ENCODE results near the gene TIAM1.

Gene TIAM1

DNA sequence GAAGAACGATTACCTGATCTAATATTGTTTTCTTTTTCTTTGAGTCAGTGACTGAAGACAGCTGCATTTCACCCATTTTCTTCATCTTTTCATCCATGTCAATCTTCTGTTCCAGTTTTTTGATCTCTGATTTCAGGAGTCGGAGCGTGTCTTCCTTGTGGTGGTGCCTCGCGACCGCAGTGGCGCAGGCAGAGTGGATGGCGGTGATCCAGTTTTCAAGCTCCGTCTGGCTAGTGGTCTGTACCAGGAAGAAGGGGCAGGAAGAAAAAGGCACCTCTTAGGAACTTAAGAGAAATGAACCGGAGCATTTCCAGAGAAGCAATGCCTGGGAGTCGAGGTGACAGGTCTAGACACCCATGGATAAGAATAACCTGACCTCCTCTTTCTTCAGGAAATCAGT is 118.3 kb downstream of the TIAM1 start:
- no peak for DNase-seq

GRCh38 chr21:31222142-31222541 is 121.9 kb downstream of the TIAM1 start:
- no peak overlapping the region for H3K27ac ChIP-seq (ENCODE audit: low read length)

More for the DNA sequence above, 118.3 kb downstream of the TIAM1 start:
- Histone ChIP-seq H3K27me3 (ENCODE audit: insufficient read depth, low read length, poor library complexity) (no peaks in the 10 kb centered on the region), H4K20me1 (ENCODE audit: insufficient read depth, low read length) (no peaks in the 10 kb centered on the region), H3K4me3 (ENCODE audit: low read depth in 1 of 2, low read length in 2 of 2) (no peak overlapping the region), H3K9ac (ENCODE audit: low read depth, low read length) (no peak overlapping the region), H3K36me3 (ENCODE audit: insufficient read depth, low read length) (peaks cover 5% of the 10 kb centered on the region; the same call in 1 of the 2 replicates), H3K27ac (ENCODE audit: low read length) (no peak overlapping the region), H3K4me2 (ENCODE audit: insufficient read depth, low read length) (no peak overlapping the region), H3K79me2 (ENCODE audit: insufficient read depth, low read length) (no peaks in the 10 kb centered on the region), H2AFZ (ENCODE audit: low read depth, low read length) (no peak overlapping the region), H3K4me1 (ENCODE audit: insufficient read depth, low read length) (no peaks in the 10 kb centered on the region), H3K9me3 (ENCODE audit: insufficient read depth, low read length, severe bottlenecking) (no peaks in the 10 kb centered on the region)
- no peak for ATAC-seq (ENCODE audit: insufficient read depth, low read depth)
- TF ChIP-seq CTCF (IDR thresholded peaks at IDR 0.05; ENCODE audit: borderline replicate concordance, extremely low read depth, low read length, poor library complexity, severe bottlenecking): no peak
- TF ChIP-seq EZH2 (IDR thresholded peaks at IDR 0.05; ENCODE audit: borderline replicate concordance, low read depth, low read length, severe bottlenecking): no peak

GRCh38 chr21:31221043-31221442 is 123.0 kb downstream of the TIAM1 start:
- no peak overlapping the region for H3K27ac ChIP-seq (ENCODE audit: low read length)
- no peak for DNase-seq
- H3K9me3 ChIP-seq (ENCODE audit: insufficient read depth, low read length, severe bottlenecking): no peaks in the 10 kb centered on the region
- H3K9ac ChIP-seq (ENCODE audit: low read depth, low read length): no peak overlapping the region
- H3K4me1 ChIP-seq (ENCODE audit: insufficient read depth, low read length): no peaks in the 10 kb centered on the region
- no peaks in the 10 kb centered on the region for H4K20me1 ChIP-seq (ENCODE audit: insufficient read depth, low read length)
- no peak for ATAC-seq (ENCODE audit: insufficient read depth, low read depth)
- H3K27me3 ChIP-seq (ENCODE audit: insufficient read depth, low read length, poor library complexity): no peaks in the 10 kb centered on the region
- H3K4me3 ChIP-seq (ENCODE audit: low read depth in 1 of 2, low read length in 2 of 2): no peak overlapping the region
- peaks cover 8% of the 10 kb centered on the region; the same call in 1 of the 2 replicates for H3K36me3 ChIP-seq (ENCODE audit: insufficient read depth, low read length)
- no peak overlapping the region for H2AFZ ChIP-seq (ENCODE audit: low read depth, low read length)
- no peak for TF ChIP-seq EZH2 (IDR thresholded peaks at IDR 0.05; ENCODE audit: borderline replicate concordance, low read depth, low read length, severe bottlenecking)
- TF ChIP-seq CTCF (IDR thresholded peaks at IDR 0.05; ENCODE audit: borderline replicate concordance, extremely low read depth, low read length, poor library complexity, severe bottlenecking): no peak
- H3K79me2 ChIP-seq (ENCODE audit: insufficient read depth, low read length): no peaks in the 10 kb centered on the region
- no peak overlapping the region for H3K4me2 ChIP-seq (ENCODE audit: insufficient read depth, low read length)

More at GRCh38 chr21:31222142-31222541, 121.9 kb downstream of the TIAM1 start:
- TF ChIP-seq CTCF (IDR thresholded peaks at IDR 0.05; ENCODE audit: borderline replicate concordance, extremely low read depth, low read length, poor library complexity, severe bottlenecking) (no peak), EZH2 (IDR thresholded peaks at IDR 0.05; ENCODE audit: borderline replicate concordance, low read depth, low read length, severe bottlenecking) (no peak)
- H2AFZ ChIP-seq (ENCODE audit: low read depth, low read length): no peak overlapping the region
- peaks cover 7% of the 10 kb centered on the region; the same call in 1 of the 2 replicates for H3K36me3 ChIP-seq (ENCODE audit: insufficient read depth, low read length)
- H3K79me2 ChIP-seq (ENCODE audit: insufficient read depth, low read length): no peaks in the 10 kb centered on the region
- no peaks in the 10 kb centered on the region for H3K27me3 ChIP-seq (ENCODE audit: insufficient read depth, low read length, poor library complexity)
- H3K4me2 ChIP-seq (ENCODE audit: insufficient read depth, low read length): no peak overlapping the region
- no peaks in the 10 kb centered on the region for H3K9me3 ChIP-seq (ENCODE audit: insufficient read depth, low read length, severe bottlenecking)
- ATAC-seq (ENCODE audit: insufficient read depth, low read depth): no peak
- no peaks in the 10 kb centered on the region for H4K20me1 ChIP-seq (ENCODE audit: insufficient read depth, low read length)
- no peaks in the 10 kb centered on the region for H3K4me1 ChIP-seq (ENCODE audit: insufficient read depth, low read length)
- H3K9ac ChIP-seq (ENCODE audit: low read depth, low read length): no peak overlapping the region
- H3K4me3 ChIP-seq (ENCODE audit: low read depth in 1 of 2, low read length in 2 of 2): no peak overlapping the region
- no peak for DNase-seq

DNA sequence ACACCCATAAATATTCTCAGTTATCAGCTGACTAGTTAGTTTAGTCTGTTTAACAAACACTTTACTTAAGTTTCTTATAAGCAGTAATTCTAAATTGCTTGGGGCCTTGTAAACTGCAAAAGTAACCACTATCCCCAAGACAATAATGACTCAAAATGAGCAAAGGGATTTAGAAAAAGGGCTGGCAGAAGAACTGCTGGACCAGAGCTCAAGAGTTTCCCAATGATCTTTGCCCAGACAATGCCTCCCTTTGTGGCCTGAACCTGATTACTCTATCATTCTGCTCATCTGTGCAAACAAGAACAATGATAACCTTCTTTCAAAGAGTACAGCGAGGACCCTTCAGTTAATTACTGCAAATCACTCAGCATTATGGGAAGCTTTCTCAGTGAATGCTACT is 123.5 kb downstream of the TIAM1 start:
- Histone ChIP-seq H3K27ac (ENCODE audit: low read length) (no peak overlapping the region), H2AFZ (ENCODE audit: low read depth, low read length) (no peak overlapping the region), H3K27me3 (ENCODE audit: insufficient read depth, low read length, poor library complexity) (no peaks in the 10 kb centered on the region), H4K20me1 (ENCODE audit: insufficient read depth, low read length) (no peaks in the 10 kb centered on the region), H3K4me2 (ENCODE audit: insufficient read depth, low read length) (no peak overlapping the region), H3K79me2 (ENCODE audit: insufficient read depth, low read length) (no peaks in the 10 kb centered on the region), H3K9ac (ENCODE audit: low read depth, low read length) (no peak overlapping the region), H3K36me3 (ENCODE audit: insufficient read depth, low read length) (peaks cover 8% of the 10 kb centered on the region; the same call in 1 of the 2 replicates), H3K4me1 (ENCODE audit: insufficient read depth, low read length) (no peaks in the 10 kb centered on the region), H3K4me3 (ENCODE audit: low read depth in 1 of 2, low read length in 2 of 2) (no peak overlapping the region), H3K9me3 (ENCODE audit: insufficient read depth, low read length, severe bottlenecking) (no peaks in the 10 kb centered on the region)
- no peak for DNase-seq
- no peak for ATAC-seq (ENCODE audit: insufficient read depth, low read depth)
- TF ChIP-seq CTCF (IDR thresholded peaks at IDR 0.05; ENCODE audit: borderline replicate concordance, extremely low read depth, low read length, poor library complexity, severe bottlenecking) (no peak), EZH2 (IDR thresholded peaks at IDR 0.05; ENCODE audit: borderline replicate concordance, low read depth, low read length, severe bottlenecking) (no peak)

Measured in DND-41 (cell line).